GM12892 (cell line): ENCODE data around the gene DCANP1.

Experiments
- POLR2A ChIP-seq: IDR thresholded peaks from 2 replicates; pipeline ENCODE4 v1.6.1; 2011; ENCODE audit warnings: low read depth, low read length, control low read depth
- POLR2AphosphoS5 ChIP-seq: IDR thresholded peaks from 2 replicates; pipeline ENCODE4 v1.6.1; 2011; ENCODE audit warnings: low read depth, low read length, control low read depth

DNA sequence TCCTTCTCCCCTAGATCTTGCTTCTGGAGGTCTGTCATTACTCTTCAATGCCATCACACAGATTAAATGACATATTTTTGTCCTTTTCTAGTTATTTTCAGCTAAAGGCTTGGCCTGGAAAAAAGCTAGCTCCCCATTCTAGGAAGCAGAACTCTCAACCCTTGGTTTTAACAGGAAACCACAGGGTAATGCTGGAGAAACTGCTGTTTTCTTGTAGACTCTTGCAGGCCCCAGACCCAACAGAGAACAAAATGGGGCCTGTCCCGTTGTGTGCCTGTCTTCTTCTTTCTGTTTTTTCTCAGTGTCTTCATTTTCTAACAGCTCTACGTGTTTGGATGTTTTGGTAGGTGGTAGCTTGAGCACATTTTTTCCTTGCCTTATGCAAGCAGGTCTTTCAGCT, 21.5 kb downstream of the DCANP1 start:
- TF ChIP-seq POLR2A (no peak), POLR2AphosphoS5 (no peak)
